Liver (tissue), 9 donors: ENCODE results near the gene NAA11. TPM values are rescaled to one million over a fixed set of nuclear protein-coding genes. Genes with fewer than 3 reads are reported as not detected.

Source experiments
- DNase-seq: peaks from one replicate; pipeline ENCODE4 v3.0.0-alpha.2; 2017; ENCODE audit warnings: low spot score
- H3K27ac ChIP-seq, 2 donors: one replicate each; pipeline ENCODE4 v1.7.0; 2013; ENCODE audit warnings: inconsistent platforms in 2 of 2, low read length in 2 of 2, control low read depth in 1 of 2, low read depth in 1 of 2, mild to moderate bottlenecking in 1 of 2
- H3K27me3 ChIP-seq, 4 donors: one replicate each; pipeline versions ENCODE4 v1.6.1 to v1.7.0; 2013; ENCODE audit warnings: low read length in 3 of 4, inconsistent platforms in 1 of 4, mild to moderate bottlenecking in 1 of 4, moderate library complexity in 1 of 4; ENCODE audit not compliant: control insufficient read depth in 4 of 4, insufficient read depth in 4 of 4
- H3K36me3 ChIP-seq, 4 donors: one replicate each; pipeline versions ENCODE4 v1.6.1 to v1.7.0; 2013; ENCODE audit warnings: low read length in 3 of 4, mild to moderate bottlenecking in 3 of 4, low read depth in 1 of 4, moderate library complexity in 1 of 4; ENCODE audit not compliant: control insufficient read depth in 4 of 4, insufficient read depth in 3 of 4
- H3K4me1 ChIP-seq, 4 donors: one replicate each; pipeline versions ENCODE4 v1.6.1 to v1.7.0; 2013; ENCODE audit warnings: low read length in 3 of 4, mild to moderate bottlenecking in 3 of 4, moderate library complexity in 1 of 4; ENCODE audit not compliant: control insufficient read depth in 4 of 4, insufficient read depth in 4 of 4
- H3K4me3 ChIP-seq, 3 donors: one replicate each; pipeline versions ENCODE4 v1.6.1 to v1.7.0; 2013; ENCODE audit warnings: low read length in 3 of 3, control low read depth in 1 of 3, low read depth in 1 of 3, mild to moderate bottlenecking in 1 of 3
- H3K9ac ChIP-seq, 2 donors: one replicate each; pipeline ENCODE4 v1.7.0; 2013; ENCODE audit warnings: low read length in 2 of 2, mild to moderate bottlenecking in 2 of 2, moderate library complexity in 2 of 2, control low read depth in 1 of 2, low read depth in 1 of 2
- H3K9me3 ChIP-seq, 4 donors: one replicate each; pipeline versions ENCODE4 v1.6.1 to v1.7.0; 2013; ENCODE audit warnings: low read length in 3 of 4; ENCODE audit not compliant: control insufficient read depth in 4 of 4
- EGR1 ChIP-seq, 2 donors: IDR thresholded peaks; 2 replicates each; pipeline ENCODE4 v1.6.1; 2016 to 2018; ENCODE audit warnings: antibody characterized with exemption in 2 of 2, low read depth in 2 of 2
- FOXA1 ChIP-seq: IDR thresholded peaks from 2 replicates; pipeline ENCODE4 v1.6.1; 2016; ENCODE audit warnings: antibody characterized with exemption
- FOXA2 ChIP-seq: IDR thresholded peaks from 2 replicates; pipeline ENCODE4 v1.6.1; 2016; ENCODE audit warnings: antibody characterized with exemption
- GABPA ChIP-seq, 2 donors: IDR thresholded peaks in 1 of 2; conservative IDR thresholded peaks in 1 of 2; 2 replicates each; pipeline ENCODE4 v1.6.1; 2016; ENCODE audit warnings: antibody characterized with exemption in 2 of 2, mild to moderate bottlenecking in 1 of 2, moderate library complexity in 1 of 2
- HNF4A ChIP-seq, 2 donors: conservative IDR thresholded peaks; 2 replicates each; pipeline ENCODE4 v1.6.1; 2016; ENCODE audit warnings: antibody characterized with exemption in 2 of 2, mild to moderate bottlenecking in 2 of 2
- HNF4G ChIP-seq: IDR thresholded peaks from 2 replicates; pipeline ENCODE4 v1.6.1; 2016; ENCODE audit warnings: antibody characterized with exemption
- JUND ChIP-seq, 2 donors: IDR thresholded peaks; 2 replicates each; pipeline ENCODE4 v1.6.1; 2016; ENCODE audit warnings: antibody characterized with exemption in 2 of 2
- RAD21 ChIP-seq, 2 donors: IDR thresholded peaks; 2 replicates each; pipeline ENCODE4 v1.6.1; 2016; ENCODE audit warnings: antibody characterized with exemption in 2 of 2, mild to moderate bottlenecking in 2 of 2
- RXRA ChIP-seq, 2 donors: IDR thresholded peaks; 2 replicates each; pipeline ENCODE4 v1.6.1; 2017 to 2018; ENCODE audit warnings: antibody characterized with exemption in 2 of 2, mild to moderate bottlenecking in 1 of 2
- SP1 ChIP-seq: IDR thresholded peaks from 2 replicates; pipeline ENCODE4 v1.6.1; 2018; ENCODE audit warnings: antibody characterized with exemption, mild to moderate bottlenecking
- TAF1 ChIP-seq: conservative IDR thresholded peaks from 2 replicates; pipeline ENCODE4 v1.6.1; 2016; ENCODE audit warnings: antibody characterized with exemption, mild to moderate bottlenecking
- YY1 ChIP-seq: IDR thresholded peaks from 2 replicates; pipeline ENCODE4 v1.6.1; 2016; ENCODE audit warnings: antibody characterized with exemption, mild to moderate bottlenecking
- polyA plus RNA-seq, 2 donors: library from polyadenylated mRNA; stranded (reverse) in 1 of 2; unstranded in 1 of 2; fragments of 200-250 nt in 1 of 2; fragments of >200 nt in 1 of 2; fragmentation: Nextera tagmentation in 1 of 2; extraction: Ambion mirVana in 1 of 2; gene quantifications; one replicate each; pipeline versions ENCODE4 v1.2.1 to v1.2.3, GENCODE V29; 2013 to 2015
- total RNA-seq, 2 donors: library from RNA; depleted of rRNA; stranded (reverse); fragments of >200 nt; gene quantifications; one replicate each; pipeline ENCODE4 v1.2.3, GENCODE V29; 2014
- TF ChIP-seq, protein P1 (sequence below): IDR thresholded peaks from 2 replicates; pipeline ENCODE4 v1.6.1; 2016; ENCODE audit warnings: antibody characterized with exemption
- TF ChIP-seq, protein P2 (sequence below): IDR thresholded peaks from 2 replicates; pipeline ENCODE4 v1.6.1; 2016; ENCODE audit warnings: antibody characterized with exemption, mild to moderate bottlenecking
- TF ChIP-seq, protein P3 (sequence below): fragments of 150-350 bp; IDR thresholded peaks from 2 replicates; pipeline ENCODE4 v1.5.1; 2017; ENCODE audit warnings: improper control_type of control experiment, low read depth, low read length; ENCODE audit not compliant: missing input control
- TF ChIP-seq, protein P4 (sequence below): IDR thresholded peaks from 2 replicates; pipeline ENCODE4 v1.6.1; 2016; ENCODE audit warnings: antibody characterized with exemption
- TF ChIP-seq, protein P5 (sequence below): IDR thresholded peaks from 2 replicates; pipeline ENCODE4 v1.6.1; 2016; ENCODE audit warnings: antibody characterized with exemption
- donor health status: healthy.
- donor health status: healthy.
- donor health status: healthy.
- donor health status: healthy.
- donor health status: healthy.

Gene NAA11
- total and polyA plus RNA-seq, 4 donors: not detected

DNA sequence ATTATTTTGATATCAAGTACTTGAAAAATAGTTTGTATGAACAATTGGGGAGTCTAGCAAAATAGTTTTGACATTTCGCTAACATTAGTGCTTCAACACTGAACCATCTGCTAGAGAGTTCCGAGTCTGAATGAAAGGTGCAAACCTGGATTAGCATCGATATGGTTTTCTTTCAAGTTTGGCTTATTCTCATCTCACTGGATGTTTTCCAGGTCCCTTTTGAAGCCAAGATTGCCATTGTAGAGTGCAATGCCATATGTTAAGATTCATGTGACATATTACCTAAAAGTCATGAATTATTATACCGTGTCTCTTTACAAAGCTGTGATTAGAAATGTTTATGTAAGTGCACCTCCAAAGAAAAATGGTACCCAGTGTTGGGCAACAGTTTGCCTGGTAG lies 36.8 kb upstream of the NAA11 start (continued):
- TF ChIP-seq, protein P1, sequence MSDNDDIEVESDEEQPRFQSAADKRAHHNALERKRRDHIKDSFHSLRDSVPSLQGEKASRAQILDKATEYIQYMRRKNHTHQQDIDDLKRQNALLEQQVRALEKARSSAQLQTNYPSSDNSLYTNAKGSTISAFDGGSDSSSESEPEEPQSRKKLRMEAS: no peak
- TF ChIP-seq HNF4A (conservative IDR thresholded peaks at IDR 0.05): no peak

DNA sequence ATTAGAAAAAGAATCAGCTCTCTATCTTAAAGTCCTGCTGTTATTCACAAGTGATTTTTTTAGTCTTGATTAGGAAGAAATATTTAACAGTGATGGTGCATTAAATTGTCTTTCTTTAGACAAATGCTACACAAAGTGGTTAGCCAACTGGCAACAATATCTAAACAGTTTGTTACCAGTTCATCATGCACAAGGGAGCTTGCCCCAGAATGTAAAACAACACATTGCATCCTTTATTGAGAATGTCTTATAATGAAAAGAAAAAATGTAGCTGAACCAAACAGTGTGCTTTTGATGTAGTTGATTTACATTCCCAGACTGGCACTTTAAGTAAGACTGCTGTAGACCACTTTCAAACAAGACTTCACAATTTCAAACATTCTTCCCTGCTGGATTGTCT lies 34.1 kb upstream of the NAA11 start:
- DNase-seq: no peak
- Histone ChIP-seq H3K4me1 (no peaks in the 10 kb centered on the region), H3K27ac (no peak overlapping the region), H3K36me3 (no peaks in the 10 kb centered on the region), H3K9ac (no peak overlapping the region), H3K9me3 (no peaks in the 10 kb centered on the region), H3K27me3 (no peaks in the 10 kb centered on the region), H3K4me3 (no peak overlapping the region)
- TF ChIP-seq FOXA2 (no peak), SP1 (no peak), HNF4A (conservative IDR thresholded peaks at IDR 0.05) (no peak), HNF4G (no peak), JUND (IDR thresholded peaks at IDR 0.05) (no peak), EGR1 (IDR thresholded peaks at IDR 0.05; ENCODE audit: low read depth in 2 of 2) (no peak), TAF1 (no peak), RXRA (IDR thresholded peaks at IDR 0.05) (no peak), FOXA1 (no peak), RAD21 (IDR thresholded peaks at IDR 0.05) (no peak), YY1 (no peak), GABPA (IDR thresholded peaks at IDR 0.05 in 1 of 2, conservative IDR thresholded peaks at IDR 0.05 in 1 of 2) (no peak)
- TF ChIP-seq, protein P2, sequence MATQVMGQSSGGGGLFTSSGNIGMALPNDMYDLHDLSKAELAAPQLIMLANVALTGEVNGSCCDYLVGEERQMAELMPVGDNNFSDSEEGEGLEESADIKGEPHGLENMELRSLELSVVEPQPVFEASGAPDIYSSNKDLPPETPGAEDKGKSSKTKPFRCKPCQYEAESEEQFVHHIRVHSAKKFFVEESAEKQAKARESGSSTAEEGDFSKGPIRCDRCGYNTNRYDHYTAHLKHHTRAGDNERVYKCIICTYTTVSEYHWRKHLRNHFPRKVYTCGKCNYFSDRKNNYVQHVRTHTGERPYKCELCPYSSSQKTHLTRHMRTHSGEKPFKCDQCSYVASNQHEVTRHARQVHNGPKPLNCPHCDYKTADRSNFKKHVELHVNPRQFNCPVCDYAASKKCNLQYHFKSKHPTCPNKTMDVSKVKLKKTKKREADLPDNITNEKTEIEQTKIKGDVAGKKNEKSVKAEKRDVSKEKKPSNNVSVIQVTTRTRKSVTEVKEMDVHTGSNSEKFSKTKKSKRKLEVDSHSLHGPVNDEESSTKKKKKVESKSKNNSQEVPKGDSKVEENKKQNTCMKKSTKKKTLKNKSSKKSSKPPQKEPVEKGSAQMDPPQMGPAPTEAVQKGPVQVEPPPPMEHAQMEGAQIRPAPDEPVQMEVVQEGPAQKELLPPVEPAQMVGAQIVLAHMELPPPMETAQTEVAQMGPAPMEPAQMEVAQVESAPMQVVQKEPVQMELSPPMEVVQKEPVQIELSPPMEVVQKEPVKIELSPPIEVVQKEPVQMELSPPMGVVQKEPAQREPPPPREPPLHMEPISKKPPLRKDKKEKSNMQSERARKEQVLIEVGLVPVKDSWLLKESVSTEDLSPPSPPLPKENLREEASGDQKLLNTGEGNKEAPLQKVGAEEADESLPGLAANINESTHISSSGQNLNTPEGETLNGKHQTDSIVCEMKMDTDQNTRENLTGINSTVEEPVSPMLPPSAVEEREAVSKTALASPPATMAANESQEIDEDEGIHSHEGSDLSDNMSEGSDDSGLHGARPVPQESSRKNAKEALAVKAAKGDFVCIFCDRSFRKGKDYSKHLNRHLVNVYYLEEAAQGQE: no peak
- TF ChIP-seq, protein P3, sequence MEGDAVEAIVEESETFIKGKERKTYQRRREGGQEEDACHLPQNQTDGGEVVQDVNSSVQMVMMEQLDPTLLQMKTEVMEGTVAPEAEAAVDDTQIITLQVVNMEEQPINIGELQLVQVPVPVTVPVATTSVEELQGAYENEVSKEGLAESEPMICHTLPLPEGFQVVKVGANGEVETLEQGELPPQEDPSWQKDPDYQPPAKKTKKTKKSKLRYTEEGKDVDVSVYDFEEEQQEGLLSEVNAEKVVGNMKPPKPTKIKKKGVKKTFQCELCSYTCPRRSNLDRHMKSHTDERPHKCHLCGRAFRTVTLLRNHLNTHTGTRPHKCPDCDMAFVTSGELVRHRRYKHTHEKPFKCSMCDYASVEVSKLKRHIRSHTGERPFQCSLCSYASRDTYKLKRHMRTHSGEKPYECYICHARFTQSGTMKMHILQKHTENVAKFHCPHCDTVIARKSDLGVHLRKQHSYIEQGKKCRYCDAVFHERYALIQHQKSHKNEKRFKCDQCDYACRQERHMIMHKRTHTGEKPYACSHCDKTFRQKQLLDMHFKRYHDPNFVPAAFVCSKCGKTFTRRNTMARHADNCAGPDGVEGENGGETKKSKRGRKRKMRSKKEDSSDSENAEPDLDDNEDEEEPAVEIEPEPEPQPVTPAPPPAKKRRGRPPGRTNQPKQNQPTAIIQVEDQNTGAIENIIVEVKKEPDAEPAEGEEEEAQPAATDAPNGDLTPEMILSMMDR: no peak
- TF ChIP-seq, protein P4, sequence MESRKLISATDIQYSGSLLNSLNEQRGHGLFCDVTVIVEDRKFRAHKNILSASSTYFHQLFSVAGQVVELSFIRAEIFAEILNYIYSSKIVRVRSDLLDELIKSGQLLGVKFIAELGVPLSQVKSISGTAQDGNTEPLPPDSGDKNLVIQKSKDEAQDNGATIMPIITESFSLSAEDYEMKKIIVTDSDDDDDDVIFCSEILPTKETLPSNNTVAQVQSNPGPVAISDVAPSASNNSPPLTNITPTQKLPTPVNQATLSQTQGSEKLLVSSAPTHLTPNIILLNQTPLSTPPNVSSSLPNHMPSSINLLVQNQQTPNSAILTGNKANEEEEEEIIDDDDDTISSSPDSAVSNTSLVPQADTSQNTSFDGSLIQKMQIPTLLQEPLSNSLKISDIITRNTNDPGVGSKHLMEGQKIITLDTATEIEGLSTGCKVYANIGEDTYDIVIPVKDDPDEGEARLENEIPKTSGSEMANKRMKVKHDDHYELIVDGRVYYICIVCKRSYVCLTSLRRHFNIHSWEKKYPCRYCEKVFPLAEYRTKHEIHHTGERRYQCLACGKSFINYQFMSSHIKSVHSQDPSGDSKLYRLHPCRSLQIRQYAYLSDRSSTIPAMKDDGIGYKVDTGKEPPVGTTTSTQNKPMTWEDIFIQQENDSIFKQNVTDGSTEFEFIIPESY: no peak
- TF ChIP-seq, protein P1: no peak
- TF ChIP-seq, protein P5, sequence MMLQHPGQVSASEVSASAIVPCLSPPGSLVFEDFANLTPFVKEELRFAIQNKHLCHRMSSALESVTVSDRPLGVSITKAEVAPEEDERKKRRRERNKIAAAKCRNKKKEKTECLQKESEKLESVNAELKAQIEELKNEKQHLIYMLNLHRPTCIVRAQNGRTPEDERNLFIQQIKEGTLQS: no peak
